Measurements from ENCODE around the gene HMHB1. TPM values are rescaled to one million over a fixed set of nuclear protein-coding genes. Genes with fewer than 3 reads are reported as not detected.
A peak's percentile ranks its signal among the peaks of the same experiment; 100 is the strongest.

The HMHB1 gene
- total RNA-seq: not detected

- DNase-seq (ENCODE audit: low spot score): no peak
- no peak for ATAC-seq
- intact Hi-C loops (cut with DNase I): no loop called here
Measured at GRCh38 chr5:143812085-143812705, at the start of gene HMHB1. Gene HMHB1 (plus strand): TSS chr5:143812161.

GRCh38 chr5:143762636-143763220, 49.2 kb upstream of the HMHB1 start:
- intact Hi-C loops (cut with DNase I): no loop called here
- DNase-seq (ENCODE audit: low spot score) (no peak), ATAC-seq (no peak)

- ATAC-seq: no peak
- intact Hi-C loops (cut with DNase I): no loop called here
- no peak for DNase-seq (ENCODE audit: low spot score)
Measured at GRCh38 chr5:143767162-143767561, 44.8 kb upstream of the HMHB1 start.

GRCh38 chr5:143769026-143769786, 42.8 kb upstream of the HMHB1 start:
- ATAC-seq (no peak), DNase-seq (ENCODE audit: low spot score) (no peak)
- intact Hi-C loops (cut with DNase I): no loop called here

GRCh38 chr5:143770450-143770849, 41.5 kb upstream of the HMHB1 start:
- ATAC-seq (no peak), DNase-seq (ENCODE audit: low spot score) (no peak)
- intact Hi-C loops (cut with DNase I): no loop called here

- ATAC-seq (peak; percentile 24), DNase-seq (ENCODE audit: low spot score) (no peak)
- intact Hi-C loops (cut with DNase I): no loop called here
Measured at GRCh38 chr5:143771189-143771588, 40.8 kb upstream of the HMHB1 start.

- intact Hi-C loops (cut with DNase I): no loop called here
- ATAC-seq (peak; percentile 70), DNase-seq (ENCODE audit: low spot score) (no peak)
Measured at GRCh38 chr5:143771602-143772001, 40.4 kb upstream of the HMHB1 start.

GRCh38 chr5:143772621-143773020, 39.3 kb upstream of the HMHB1 start:
- DNase-seq (ENCODE audit: low spot score) (no peak), ATAC-seq (no peak)
- intact Hi-C loops (cut with DNase I): no loop called here

GRCh38 chr5:143775258-143775657, 36.7 kb upstream of the HMHB1 start:
- DNase-seq (ENCODE audit: low spot score): no peak
- ATAC-seq: no peak
- intact Hi-C loops (cut with DNase I): no loop called here

- intact Hi-C loops (cut with DNase I): no loop called here
- ATAC-seq: no peak
- no peak for DNase-seq (ENCODE audit: low spot score)
Measured at GRCh38 chr5:143776951-143777350, 35.0 kb upstream of the HMHB1 start.

- intact Hi-C loops (cut with DNase I): no loop called here
- no peak for DNase-seq (ENCODE audit: low spot score)
Measured at GRCh38 chr5:143779506-143779905, 32.5 kb upstream of the HMHB1 start.

GRCh38 chr5:143781993-143782520, 29.9 kb upstream of the HMHB1 start:
- intact Hi-C loops (cut with DNase I): no loop called here
- DNase-seq (ENCODE audit: low spot score) (no peak), ATAC-seq (no peak)

More at GRCh38 chr5:143779506-143779905, 32.5 kb upstream of the HMHB1 start:
- no peak for ATAC-seq

GRCh38 chr5:143782588-143783386, 29.2 kb upstream of the HMHB1 start:
- ATAC-seq: no peak
- DNase-seq (ENCODE audit: low spot score): no peak
- intact Hi-C loops (cut with DNase I): no loop called here

- intact Hi-C loops (cut with DNase I): no loop called here
- no peak for DNase-seq (ENCODE audit: low spot score)
- ATAC-seq: peak; percentile 42
Measured at GRCh38 chr5:143788401-143788800, 23.6 kb upstream of the HMHB1 start.

GRCh38 chr5:143790457-143791112, 21.4 kb upstream of the HMHB1 start:
- intact Hi-C loops (cut with DNase I): no loop called here
- no peak for DNase-seq (ENCODE audit: low spot score)
- ATAC-seq: no peak

GRCh38 chr5:143791848-143792731, 19.9 kb upstream of the HMHB1 start:
- DNase-seq (ENCODE audit: low spot score): no peak
- intact Hi-C loops (cut with DNase I): no loop called here
- ATAC-seq: peak; percentile 71

GRCh38 chr5:143793249-143793648, 18.7 kb upstream of the HMHB1 start:
- DNase-seq (ENCODE audit: low spot score) (no peak), ATAC-seq (no peak)
- intact Hi-C loops (cut with DNase I): no loop called here

- peak; percentile 39 for ATAC-seq
- intact Hi-C loops (cut with DNase I): no loop called here
Measured at GRCh38 chr5:143796125-143796524, 15.8 kb upstream of the HMHB1 start.

More at GRCh38 chr5:143796125-143796524, 15.8 kb upstream of the HMHB1 start:
- no peak for DNase-seq (ENCODE audit: low spot score)

All from sciatic nerve (tissue), 2 donors.